HG02678 (cell line): ENCODE data around the gene MTHFD1L.
"Not testable (repeated sequence)": the region's sequence is repeated elsewhere in the genome, so short reads cannot be mapped to it uniquely, and the experiment has no call there.

Experiments
- ATAC-seq: cut with Tn5 transposase; IDR thresholded peaks from one replicate; pipeline ENCODE4 v1.9.1; 2021; ENCODE audit warnings: mild to moderate bottlenecking, moderate library complexity; ENCODE audit not compliant: unreplicated experiment

Gene MTHFD1L

DNA sequence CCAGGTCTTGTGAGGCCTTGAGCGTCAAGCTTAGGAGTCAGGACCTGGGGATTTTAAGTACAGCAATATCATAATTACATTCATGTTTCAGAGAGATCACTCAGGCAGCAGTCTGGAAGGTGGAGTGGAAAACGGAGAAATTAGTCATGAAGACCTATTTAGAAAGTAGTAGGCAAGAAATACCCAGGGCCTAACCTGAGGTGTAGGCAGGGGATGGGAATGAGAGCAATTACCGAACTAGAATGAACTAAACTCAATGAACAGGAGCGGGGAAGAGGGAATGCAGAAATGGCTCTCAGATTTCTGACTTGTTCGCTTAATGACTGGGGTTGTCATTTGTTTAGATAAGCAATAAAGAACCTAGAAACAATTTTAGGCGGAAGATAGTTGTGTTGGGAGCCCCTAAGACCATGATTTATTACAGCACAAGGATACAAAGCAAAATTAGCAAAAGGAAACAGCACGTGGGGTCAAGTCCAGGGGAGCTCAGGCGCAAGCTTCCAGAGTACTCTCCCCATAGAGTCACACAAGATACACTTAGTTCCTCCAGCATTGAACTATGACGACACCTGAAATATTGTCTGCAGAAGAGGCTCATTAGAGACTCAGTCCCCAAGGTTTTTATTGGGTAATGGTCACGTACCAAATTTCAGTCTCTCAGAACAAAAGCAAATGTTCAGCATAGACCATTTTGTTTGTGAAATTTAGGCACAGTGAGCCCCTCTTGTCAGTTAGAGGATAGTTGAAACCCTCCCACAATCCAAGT lies 195.4 kb downstream of the MTHFD1L start:
- no peak for ATAC-seq

DNA sequence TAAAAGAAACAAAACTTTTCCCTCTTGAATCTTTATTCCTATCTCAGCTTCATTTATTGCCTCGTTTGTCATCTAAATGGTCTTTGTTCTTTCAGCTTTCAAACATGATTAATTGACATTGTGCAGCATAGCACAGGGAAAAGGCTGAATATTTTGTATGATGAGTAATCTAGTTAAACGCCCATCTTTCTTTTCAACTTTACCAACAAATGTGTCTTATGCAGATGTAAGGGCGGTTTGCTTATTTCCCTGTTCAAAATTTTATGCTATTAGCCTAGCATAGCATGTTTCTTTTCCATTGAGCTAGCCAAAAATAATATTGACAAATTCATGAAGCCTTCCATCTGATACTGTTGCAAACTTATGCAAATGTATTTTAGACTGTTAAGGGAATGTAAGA lies 197.8 kb downstream of the MTHFD1L start:
- no peak for ATAC-seq

DNA sequence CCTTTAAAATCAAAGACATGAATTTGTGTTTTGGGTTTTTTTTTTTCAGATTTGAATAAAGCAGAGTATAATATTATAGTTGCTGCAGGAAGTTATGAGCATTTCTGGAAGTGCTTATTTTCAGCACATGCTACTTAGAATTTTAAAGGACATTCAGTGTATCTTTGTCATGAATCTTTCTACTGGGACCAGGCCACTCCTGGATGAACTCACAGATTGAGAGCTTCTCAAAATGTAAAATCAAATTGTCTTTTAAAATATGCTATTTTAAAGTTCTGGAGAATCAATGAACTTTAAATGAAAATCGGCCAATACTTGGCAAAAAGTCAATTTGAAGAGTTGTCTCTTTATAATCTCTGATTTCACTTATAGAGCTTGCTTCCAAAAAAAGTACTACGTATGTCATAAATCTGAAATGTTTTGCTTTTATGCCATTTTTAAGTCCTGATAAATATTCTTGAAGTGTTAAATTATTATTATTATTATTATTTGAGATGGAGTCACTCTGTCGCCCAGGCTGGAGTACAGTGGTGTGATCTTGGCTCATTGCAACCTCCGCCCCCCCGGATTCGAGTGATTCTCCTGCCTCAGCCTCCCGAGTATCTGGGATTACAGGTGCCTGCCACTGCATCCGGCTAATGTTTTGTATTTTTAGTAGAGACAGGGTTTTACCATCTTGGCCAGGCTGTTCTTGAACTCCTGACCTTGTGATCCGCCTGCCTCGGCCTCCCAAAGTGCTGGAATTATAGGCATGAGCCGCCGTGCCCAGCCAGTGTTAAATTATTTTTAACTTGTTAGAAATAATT lies 198.5 kb downstream of the MTHFD1L start:
- ATAC-seq: no peak

DNA sequence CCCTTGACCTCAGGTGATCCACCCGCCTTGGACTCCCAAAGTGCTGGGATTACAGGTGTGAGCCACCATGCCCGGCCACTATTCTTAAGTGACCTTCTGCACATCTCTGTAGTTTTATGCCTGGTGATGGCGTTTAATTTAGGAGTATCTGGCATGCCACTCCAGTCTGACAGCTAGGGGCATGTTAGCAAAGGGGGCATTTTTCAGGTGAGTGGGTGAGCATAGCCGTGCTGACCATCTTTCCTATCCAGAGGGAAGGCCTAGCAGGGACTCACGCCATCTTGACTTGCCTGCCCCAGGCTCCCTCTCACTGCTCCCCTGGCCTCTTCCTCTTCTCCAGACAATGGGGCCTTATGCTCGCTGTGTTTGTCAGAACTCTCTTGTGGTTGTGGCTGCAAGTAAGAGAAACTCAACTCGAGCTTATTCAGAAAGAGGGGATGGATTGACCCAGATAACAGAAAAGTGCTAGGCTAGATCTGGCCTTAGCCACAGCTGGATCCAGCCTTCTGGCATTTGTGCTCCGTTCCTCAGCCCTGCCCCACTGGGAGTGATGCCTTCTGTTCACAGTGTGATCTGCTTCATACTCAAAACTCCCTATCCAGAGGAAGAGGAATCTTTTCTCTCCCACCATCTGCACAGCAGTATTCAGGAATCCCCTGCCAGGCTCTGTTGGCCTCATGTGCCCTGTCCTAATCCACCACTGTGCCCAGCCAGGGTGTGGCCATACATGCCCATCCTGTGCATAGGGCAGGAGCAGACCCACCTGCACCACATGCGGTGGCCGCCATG lies 199.7 kb downstream of the MTHFD1L start:
- no peak for ATAC-seq

DNA sequence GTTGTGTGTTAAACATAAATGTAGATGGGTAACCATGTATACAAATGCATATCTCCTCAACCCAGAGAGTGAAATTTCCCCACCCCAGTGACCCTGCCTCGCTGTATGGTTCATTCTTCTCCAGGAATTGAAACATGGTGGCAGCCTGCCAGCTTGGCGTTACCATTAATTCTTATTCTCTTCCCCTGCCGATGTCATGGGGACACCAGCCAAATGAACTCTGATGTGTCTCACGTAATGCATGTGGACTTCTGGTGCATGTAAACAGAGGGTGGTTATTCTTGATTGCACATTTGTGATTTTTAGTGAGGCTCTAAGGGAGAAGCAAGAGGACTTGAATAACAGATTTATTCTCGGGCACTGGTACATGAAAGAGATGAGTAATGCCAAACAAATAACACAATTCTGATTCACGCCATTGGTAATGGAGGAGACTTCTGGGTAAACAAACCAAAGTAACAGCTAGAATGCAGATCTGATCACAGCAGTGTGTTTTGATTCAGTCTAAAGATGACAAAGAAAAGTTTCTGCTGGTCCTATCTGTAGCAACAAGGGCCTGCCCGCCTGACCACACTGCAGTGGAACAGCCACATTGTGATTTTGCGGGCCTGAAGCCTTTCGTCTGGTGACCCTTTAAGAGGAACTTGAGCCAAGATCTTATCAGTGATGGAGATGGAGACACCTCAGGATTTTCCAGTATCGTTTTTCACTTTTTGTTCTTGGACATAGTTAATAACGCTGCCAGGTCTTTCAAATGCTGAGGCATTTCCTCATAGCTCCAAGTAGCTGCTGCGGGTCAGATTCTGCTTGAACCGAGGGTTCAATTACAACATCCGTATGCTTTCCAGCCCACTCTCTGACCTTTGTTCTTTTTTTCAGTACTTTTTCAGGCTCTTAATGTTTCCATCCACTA lies 202.4 kb downstream of the MTHFD1L start:
- no peak for ATAC-seq

DNA sequence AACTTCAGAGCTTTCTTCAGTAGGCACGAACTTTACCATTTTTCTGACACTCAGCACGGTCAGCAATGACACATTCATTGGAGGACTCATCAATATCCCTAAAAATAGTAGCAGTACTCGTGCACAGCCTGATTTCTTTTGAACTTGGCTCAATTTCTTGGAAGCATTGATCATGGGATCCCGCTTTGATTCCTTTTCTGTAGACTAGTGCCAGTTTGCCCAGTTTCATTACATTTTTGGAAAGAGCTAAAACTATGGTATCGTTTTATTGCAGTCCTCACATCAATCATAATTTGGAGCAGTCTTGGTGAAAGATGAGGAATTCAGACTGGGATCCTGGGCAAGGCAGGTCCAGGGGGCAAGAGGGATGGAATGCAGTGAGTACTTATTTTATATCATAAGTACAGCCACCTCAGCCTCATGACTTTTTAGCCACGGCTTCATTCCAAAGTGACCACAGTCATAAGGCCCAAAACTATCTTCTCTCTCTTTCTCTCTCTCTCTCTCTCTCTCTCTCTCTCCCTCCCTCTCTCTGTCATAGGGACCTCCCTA lies 203.3 kb downstream of the MTHFD1L start:
- ATAC-seq: no peak

DNA sequence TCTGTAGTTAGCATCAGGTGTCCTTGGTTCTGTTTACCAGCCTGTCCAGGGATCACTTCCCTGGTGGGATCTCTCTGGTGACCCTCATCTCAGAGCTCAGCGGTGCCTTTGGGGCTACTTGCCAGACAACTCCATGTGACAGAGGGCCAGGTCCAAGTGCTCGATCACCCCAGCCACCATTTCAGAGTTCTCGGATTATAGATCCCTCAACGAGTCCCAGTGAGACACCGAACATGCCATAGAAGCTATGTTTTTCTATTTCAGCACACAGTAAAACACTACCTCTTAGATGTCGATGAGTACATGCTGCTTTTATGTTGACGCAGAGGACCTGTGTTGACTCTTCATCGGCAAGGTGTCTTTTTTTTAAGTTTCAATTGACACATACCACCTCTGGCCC lies 204.1 kb downstream of the MTHFD1L start:
- ATAC-seq: no peak

DNA sequence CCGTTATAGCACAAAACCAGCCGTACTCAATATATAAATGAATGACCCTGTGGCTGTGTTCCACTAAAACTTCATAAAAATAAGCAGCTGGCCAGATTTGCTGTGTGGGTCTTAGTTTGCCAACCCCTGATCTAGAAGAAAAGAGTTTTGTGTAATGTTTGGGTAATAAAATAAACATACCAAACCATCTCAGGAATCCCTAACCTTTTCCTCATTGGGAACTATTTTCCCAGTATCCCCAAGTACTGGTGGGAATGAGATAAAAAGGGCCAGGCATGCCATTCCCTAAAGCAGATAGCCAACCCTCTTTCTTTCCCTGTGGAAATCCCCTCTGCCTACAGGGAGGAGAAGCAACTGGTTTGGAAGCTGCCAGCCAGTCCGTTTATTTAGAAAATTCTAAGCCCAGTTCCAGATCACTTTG lies 205.1 kb downstream of the MTHFD1L start:
- no peak for ATAC-seq

DNA sequence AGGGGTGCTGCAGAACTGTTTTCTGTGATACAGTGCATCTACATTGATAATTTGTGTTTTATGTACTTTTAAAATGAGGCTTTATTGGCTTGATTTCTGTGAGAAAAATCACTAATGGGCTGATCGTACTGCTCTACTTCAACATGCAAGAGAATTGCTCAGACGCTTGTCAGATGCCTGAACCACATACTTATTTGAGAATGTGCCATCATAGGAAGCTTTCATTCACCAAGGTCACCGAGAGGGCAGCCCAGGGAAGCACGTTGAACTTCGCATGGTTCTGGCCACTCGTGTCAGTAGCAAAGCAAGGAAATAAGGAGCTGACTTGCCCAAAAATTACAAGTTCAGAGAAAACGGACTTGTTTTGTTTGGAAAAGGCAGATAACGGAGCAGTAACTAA lies 205.8 kb downstream of the MTHFD1L start:
- ATAC-seq: no peak

DNA sequence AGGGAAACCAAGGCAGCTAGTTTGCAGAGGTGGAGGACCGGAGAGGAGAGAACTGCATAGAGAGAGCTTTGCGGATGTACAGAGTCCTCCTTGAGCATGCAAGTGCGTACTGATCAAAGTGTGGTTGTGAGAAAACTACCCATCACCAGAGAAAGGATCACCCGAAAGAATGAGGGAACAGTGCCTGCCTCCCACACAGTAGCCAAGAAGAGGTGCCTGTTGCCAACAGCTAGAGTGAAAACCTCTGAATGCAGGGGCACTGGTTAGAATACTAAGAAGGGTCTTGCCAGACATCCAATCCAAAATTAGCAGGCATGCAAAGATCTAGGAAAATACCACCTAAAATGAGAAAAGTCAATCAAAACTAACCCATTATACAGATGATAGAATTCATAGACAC lies 207.6 kb downstream of the MTHFD1L start:
- ATAC-seq: no peak

DNA sequence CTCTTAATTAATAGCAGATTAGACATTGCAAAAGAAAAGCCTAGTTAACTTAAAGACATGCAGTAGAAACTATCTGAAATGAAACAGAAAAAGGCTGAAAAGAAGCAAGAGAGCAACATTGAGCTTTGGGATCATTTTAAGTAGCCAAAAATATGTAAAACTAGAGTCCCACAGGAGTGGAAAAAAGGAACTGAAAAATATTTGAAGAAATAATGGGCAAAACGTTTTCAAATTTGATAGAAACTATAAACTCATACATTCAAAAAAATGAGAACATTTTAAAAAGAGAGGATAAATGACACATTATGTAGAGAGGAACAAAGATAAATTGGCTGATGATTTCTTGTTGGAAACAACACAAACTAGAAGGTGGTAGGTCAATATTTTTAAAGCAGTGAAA lies 208.2 kb downstream of the MTHFD1L start:
- no peak for ATAC-seq

DNA sequence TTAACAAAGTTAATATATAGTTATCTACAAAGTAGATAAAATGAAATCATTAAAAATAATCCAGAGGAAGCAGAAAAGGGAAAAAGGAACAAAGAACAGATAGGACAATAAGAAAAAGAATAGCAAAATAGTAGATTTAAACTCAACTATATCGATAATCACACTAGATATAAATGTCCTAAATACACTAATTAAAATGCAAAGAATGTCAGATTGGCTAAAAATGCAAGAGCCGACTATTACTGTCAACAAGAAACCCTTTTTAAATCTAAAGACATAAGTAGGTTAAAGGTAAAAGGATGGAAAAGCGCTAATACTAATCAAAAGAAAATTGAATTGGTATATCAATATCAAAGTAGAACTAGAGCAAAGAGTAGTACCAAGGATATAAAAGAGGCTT lies 209.5 kb downstream of the MTHFD1L start:
- no peak for ATAC-seq

DNA sequence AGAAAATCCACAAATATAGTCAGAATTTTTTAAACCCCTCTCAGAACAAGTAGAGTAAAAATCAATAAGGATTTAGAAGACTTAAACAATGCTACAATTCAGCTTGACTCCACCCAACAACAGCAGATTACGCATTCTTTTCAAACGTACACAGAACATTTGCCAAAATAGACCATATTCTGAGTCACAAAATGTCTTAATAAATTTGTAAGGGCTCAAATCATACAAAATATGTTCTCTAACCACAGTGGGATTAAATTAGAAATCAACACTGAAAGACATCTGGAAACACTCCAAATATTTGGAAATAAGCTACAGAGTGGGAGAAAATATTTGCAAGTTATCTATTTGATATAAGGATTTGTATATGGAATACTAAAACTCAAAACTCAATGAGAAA lies 210.0 kb downstream of the MTHFD1L start:
- ATAC-seq: no peak

DNA sequence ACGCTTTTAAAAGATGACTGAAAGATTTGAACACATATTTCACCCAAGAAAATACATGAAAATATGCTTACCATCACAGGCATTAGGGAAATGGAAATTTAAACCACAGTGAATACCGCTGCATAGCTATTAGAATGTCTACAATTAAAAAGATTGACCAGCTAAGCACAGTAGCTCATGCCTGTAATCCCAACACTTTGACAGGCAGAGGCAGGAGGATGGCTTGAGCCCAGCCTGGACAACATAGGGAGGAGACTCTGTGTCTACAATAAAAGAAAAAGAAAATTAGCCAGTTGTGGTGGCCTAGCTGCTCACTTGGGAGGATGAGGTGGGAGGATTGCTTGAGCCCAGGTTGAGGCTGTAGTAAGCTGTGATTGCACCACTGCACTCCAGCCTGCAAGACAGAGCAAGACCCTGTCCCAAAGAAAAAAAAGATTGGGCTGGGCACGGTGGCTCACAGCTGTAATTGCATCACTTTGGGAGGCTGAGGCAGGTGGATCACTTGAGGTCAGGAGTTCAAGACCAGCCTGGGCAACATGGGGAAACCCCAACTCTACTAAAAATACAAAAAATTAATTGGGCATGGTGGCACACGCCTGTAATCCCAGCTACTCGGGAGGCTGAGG lies 210.5 kb downstream of the MTHFD1L start:
- no peak for ATAC-seq

DNA sequence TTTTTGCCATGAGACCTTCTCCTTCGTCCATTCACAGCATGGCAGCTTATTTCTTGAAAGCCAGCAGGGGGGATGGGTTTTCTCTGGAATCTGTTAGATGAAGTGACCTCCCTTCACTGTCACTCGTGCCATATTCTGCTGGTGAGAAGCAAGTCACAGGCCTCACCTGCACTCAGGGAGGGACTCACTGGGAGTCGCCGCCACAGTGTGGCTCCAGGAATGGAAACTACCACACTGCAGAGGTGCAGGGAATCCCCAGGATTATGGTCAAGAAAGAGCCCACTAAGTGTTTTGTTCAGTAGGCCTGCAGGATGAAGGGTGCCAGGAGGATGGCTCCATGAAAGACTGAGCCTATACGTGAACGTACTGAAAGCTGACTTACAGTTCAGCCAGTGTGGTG lies 213.2 kb downstream of the MTHFD1L start:
- no peak for ATAC-seq

DNA sequence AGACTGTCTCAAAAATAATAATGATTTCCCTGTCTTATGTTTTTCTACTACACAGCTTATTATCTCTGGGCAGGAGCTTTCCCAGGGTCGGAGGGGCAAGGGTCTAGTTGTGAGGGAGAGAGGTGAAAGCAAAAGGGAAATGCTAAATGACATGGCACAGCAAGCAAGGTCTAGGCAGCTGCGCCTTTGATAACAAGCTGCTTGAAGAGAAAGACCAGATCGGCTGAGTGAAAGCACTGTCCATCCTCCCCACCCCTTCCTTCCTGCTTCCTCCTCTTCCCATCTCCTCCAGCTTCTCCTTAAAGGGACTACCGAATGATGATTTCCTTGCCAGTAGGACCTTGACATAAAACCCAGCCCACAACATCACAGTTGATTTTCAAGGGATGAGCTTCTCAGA lies 216.2 kb downstream of the MTHFD1L start:
- ATAC-seq: no peak

DNA sequence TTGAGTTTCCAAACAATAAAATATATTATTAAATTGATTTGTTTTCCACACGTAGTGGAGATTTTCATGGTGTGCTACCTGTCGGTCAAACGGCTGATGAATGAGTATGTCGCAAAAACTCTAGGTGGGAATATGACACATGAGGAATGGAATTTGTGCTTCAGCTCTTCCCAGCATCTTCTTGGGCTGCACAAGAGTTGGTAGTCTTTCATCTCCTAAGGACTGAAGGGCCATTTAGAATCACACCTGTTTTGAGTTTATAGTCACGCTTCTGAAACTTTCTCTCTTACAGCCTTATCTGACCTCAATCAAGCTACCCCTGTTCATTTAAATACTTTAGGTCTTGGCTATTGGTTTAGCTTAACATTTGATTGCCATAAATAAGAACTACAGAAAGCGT lies 216.6 kb downstream of the MTHFD1L start:
- ATAC-seq: no peak

DNA sequence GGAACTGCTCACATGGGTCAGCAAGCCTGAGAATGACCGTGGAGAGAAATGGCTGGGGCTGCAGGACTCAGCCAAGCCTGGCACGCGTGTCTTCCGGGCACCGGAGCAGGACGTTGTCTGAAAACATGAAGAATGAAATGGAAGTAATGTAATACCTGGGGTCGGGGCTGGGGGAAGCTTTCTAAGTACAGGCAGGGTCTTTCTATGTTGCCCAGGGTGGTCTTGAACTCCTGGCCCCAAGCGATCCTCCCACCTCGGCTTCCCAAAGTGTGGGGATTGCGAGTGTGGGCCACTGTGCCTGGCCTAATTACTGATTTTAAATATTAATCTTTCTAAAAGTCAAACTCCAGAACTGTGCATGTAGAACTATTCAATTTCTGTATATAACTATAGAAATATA lies 218.8 kb downstream of the MTHFD1L start:
- no peak for ATAC-seq

DNA sequence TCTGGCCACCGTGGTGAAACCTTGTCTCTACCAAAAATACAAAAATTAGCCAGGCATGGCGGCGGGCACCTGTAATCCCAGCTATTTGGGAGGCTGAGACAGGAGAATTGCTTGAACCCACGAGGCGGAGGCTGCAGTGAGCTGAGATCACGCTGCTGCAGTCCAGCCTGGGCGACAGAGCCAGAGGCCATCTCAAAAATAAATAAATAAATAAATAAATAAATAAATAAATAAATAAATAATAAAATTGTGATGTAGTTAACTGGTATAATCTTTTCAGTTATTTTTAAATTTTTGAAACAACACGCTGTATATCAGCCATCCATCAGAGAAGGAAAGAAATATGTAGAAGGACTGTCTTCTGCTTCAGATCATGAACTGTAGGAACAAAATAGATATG lies 221.6 kb downstream of the MTHFD1L start:
- ATAC-seq: not testable (repeated sequence)
